ENCODE results near the gene CALY. TPM values are rescaled to one million over a fixed set of nuclear protein-coding genes. Genes with fewer than 3 reads are reported as not detected.
"Not testable (repeated sequence)": the region's sequence is repeated elsewhere in the genome, so short reads cannot be mapped to it uniquely, and the experiment has no call there.

CALY gene
- total and polyA plus RNA-seq, 4 donors: not detected

- H3K9ac ChIP-seq (ENCODE audit: insufficient read depth in 1 of 2, low read length in 2 of 2): no peak overlapping the region
- peaks cover 0 to 15% (median 5%) of the 10 kb centered on the region in 5 donors for H3K4me1 ChIP-seq (ENCODE audit: control insufficient read depth in 5 of 5, insufficient read depth in 5 of 5, low read length in 5 of 5)
- DNase-seq (no peak), ATAC-seq (ENCODE audit: insufficient read depth, low FRiP score) (no peak)
- peaks cover 0 to under 1% (median 0%) of the 10 kb centered on the region in 4 donors for H3K36me3 ChIP-seq (ENCODE audit: control insufficient read depth in 4 of 4, insufficient read depth in 4 of 4, low read length in 4 of 4)
- no peaks in the 10 kb centered on the region for H3K9me3 ChIP-seq (ENCODE audit: control insufficient read depth in 4 of 4, insufficient read depth in 3 of 4, low read length in 3 of 4)
- H3K27ac ChIP-seq (ENCODE audit: low read depth in 1 of 2, low read length in 1 of 2): no peak overlapping the region
- WGBS, 2 donors: 93 to 95% methylated on average over 30 of the region's 30 CpGs
- H3K4me3 ChIP-seq: no peak overlapping the region
- H3K27me3 ChIP-seq (ENCODE audit: control insufficient read depth in 3 of 3, insufficient read depth in 3 of 3, low read length in 2 of 3): no peaks in the 10 kb centered on the region
- no peak for TF ChIP-seq CTCF (IDR thresholded peaks at IDR 0.05; ENCODE audit: control extremely low read depth, extremely low read depth)
Observed at GRCh38 chr10:133377025-133377817, 40.5 kb upstream of the CALY start.

GRCh38 chr10:133376183-133376582 is 39.5 kb upstream of the CALY start:
- not testable (repeated sequence) for DNase-seq; H3K9ac ChIP-seq (ENCODE audit: insufficient read depth in 1 of 2, low read length in 2 of 2); H3K9me3 ChIP-seq (ENCODE audit: control insufficient read depth in 4 of 4, insufficient read depth in 3 of 4, low read length in 3 of 4); H3K27me3 ChIP-seq (ENCODE audit: control insufficient read depth in 3 of 3, insufficient read depth in 3 of 3, low read length in 2 of 3); H3K27ac ChIP-seq (ENCODE audit: low read depth in 1 of 2, low read length in 1 of 2); ATAC-seq (ENCODE audit: insufficient read depth, low FRiP score); H3K4me3 ChIP-seq; H3K36me3 ChIP-seq (ENCODE audit: control insufficient read depth in 4 of 4, insufficient read depth in 4 of 4, low read length in 4 of 4)
- WGBS, 2 donors: 97 to 99% methylated on average over 5 of the region's 5 CpGs
- H3K4me1 ChIP-seq (ENCODE audit: control insufficient read depth in 5 of 5, insufficient read depth in 5 of 5, low read length in 5 of 5): peaks cover 0 to 18% (median 5%) of the 10 kb centered on the region in 5 donors

GRCh38 chr10:133375357-133376115 is 38.8 kb upstream of the CALY start:
- Histone ChIP-seq H3K4me1 (ENCODE audit: control insufficient read depth in 5 of 5, insufficient read depth in 5 of 5, low read length in 5 of 5) (peaks cover 0 to 18% (median 5%) of the 10 kb centered on the region in 5 donors), H3K4me3 (no peak overlapping the region), H3K27ac (ENCODE audit: low read depth in 1 of 2, low read length in 1 of 2) (no peak overlapping the region), H3K36me3 (ENCODE audit: control insufficient read depth in 4 of 4, insufficient read depth in 4 of 4, low read length in 4 of 4) (peaks cover 0 to 6% (median 2%) of the 10 kb centered on the region in 4 donors), H3K27me3 (ENCODE audit: control insufficient read depth in 3 of 3, insufficient read depth in 3 of 3, low read length in 2 of 3) (no peaks in the 10 kb centered on the region), H3K9ac (ENCODE audit: insufficient read depth in 1 of 2, low read length in 2 of 2) (no peak overlapping the region), H3K9me3 (ENCODE audit: control insufficient read depth in 4 of 4, insufficient read depth in 3 of 4, low read length in 3 of 4) (no peaks in the 10 kb centered on the region)
- ATAC-seq (ENCODE audit: insufficient read depth, low FRiP score) (no peak), DNase-seq (peak in 1 of 3 donors; percentile 7)
- 89 to 94% methylated on average over 12 of the region's 12 CpGs for WGBS, 2 donors
- no peak for TF ChIP-seq CTCF (IDR thresholded peaks at IDR 0.05; ENCODE audit: control extremely low read depth, extremely low read depth)

All from lung (tissue), 12 donors.